Measurements from ENCODE around the gene ITIH6.
"Not testable (repeated sequence)": the region's sequence is repeated elsewhere in the genome, so short reads cannot be mapped to it uniquely, and the experiment has no call there.

Gene ITIH6, protein sequence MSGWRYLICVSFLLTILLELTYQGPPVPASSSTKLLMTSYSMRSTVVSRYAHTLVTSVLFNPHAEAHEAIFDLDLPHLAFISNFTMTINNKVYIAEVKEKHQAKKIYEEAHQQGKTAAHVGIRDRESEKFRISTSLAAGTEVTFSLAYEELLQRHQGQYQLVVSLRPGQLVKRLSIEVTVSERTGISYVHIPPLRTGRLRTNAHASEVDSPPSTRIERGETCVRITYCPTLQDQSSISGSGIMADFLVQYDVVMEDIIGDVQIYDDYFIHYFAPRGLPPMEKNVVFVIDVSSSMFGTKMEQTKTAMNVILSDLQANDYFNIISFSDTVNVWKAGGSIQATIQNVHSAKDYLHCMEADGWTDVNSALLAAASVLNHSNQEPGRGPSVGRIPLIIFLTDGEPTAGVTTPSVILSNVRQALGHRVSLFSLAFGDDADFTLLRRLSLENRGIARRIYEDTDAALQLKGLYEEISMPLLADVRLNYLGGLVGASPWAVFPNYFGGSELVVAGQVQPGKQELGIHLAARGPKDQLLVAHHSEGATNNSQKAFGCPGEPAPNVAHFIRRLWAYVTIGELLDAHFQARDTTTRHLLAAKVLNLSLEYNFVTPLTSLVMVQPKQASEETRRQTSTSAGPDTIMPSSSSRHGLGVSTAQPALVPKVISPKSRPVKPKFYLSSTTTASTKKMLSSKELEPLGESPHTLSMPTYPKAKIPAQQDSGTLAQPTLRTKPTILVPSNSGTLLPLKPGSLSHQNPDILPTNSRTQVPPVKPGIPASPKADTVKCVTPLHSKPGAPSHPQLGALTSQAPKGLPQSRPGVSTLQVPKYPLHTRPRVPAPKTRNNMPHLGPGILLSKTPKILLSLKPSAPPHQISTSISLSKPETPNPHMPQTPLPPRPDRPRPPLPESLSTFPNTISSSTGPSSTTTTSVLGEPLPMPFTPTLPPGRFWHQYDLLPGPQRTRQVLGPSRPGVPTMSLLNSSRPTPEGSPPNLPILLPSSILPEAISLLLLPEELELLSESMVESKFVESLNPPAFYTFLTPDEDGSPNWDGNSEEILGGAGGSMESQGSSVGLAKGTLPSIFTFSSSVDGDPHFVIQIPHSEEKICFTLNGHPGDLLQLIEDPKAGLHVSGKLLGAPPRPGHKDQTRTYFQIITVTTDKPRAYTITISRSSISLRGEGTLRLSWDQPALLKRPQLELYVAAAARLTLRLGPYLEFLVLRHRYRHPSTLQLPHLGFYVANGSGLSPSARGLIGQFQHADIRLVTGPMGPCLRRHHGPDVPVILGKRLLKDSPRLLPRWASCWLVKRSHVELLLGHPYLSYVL

DNA sequence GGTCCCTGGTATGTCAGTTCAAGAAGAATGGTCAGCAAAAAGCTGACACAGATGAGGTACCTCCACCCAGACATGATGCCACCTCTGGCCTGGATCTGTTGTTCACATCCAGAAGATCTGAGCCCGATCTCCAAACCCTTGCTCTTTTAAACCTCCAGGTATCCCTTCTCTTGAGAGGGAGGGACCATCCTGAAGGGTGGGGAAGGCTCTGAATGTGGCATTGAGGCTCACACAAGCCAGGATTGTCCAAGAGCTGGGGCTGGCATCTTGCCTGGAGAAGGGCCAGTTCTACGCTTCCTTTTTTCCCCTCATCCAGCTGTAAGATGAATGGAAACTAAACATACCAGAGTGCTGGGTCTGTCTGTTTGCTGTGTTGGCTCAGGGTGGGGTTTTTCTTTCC lies at the start of gene ITIH6:
ITIH6 (minus strand) TSS at position 119 of the 400 bp plus-strand sequence; CDS start at position 74, 45 bp downstream.
- no peak for DNase-seq (ENCODE audit: low spot score)

DNA sequence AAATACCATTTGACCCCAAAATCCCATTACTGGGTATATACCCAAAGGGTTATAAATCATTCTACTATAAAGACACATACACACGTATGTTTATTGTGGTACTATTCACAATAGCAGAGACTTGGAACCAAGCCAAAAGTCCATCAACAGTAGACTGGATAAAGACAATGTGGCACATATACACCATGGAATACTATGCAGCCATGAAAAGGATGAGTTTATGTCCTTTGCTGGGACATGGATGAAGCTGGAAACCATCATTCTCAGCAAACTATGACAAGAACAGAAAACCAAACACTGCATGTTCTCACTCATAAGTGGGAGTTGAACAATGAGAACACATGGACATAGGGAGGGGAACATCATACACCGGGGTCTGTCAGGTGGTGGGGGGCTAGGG lies 49.6 kb upstream of the ITIH6 start:
- DNase-seq (ENCODE audit: low spot score) = not testable (repeated sequence)

DNA sequence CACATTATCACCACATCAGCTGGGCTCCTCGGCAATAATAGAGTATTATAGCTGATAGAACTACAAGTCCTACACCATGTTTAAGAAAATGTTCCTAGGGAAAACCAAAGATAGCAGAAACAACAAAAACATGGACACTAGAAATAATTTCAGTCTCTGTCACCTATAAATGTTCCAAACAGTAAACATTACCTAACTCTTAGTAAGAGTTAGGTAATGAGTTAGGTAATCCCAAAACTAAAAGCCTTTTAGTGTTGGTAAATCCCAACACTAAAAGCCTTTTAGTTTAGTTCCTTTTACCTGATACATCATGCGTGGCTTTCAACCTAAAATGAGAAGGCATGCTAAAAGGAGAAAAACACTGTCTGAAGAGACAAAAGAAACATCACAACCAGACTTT lies 45.0 kb upstream of the ITIH6 start:
- DNase-seq (ENCODE audit: low spot score) = no peak

DNA sequence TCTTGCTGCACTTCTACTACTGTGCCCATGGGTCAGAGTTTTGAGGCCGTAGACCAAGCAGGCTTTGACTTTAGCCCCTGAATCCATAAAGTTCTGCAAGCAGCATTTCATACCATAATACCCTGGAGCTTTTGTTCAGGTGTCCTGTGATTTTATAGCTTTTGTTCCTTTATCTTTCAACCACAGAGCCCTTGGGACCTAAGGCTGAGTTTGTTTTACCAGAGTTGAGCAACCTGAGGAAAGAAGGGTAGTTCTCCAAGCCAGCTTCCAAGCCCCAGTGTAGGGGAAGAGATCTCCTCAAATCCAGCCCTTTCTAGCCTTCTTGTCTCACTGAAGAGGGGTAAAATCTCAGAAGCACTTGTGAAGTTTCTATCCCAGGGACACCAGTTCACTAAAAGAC lies 44.6 kb upstream of the ITIH6 start:
- DNase-seq (ENCODE audit: low spot score) = no peak

DNA sequence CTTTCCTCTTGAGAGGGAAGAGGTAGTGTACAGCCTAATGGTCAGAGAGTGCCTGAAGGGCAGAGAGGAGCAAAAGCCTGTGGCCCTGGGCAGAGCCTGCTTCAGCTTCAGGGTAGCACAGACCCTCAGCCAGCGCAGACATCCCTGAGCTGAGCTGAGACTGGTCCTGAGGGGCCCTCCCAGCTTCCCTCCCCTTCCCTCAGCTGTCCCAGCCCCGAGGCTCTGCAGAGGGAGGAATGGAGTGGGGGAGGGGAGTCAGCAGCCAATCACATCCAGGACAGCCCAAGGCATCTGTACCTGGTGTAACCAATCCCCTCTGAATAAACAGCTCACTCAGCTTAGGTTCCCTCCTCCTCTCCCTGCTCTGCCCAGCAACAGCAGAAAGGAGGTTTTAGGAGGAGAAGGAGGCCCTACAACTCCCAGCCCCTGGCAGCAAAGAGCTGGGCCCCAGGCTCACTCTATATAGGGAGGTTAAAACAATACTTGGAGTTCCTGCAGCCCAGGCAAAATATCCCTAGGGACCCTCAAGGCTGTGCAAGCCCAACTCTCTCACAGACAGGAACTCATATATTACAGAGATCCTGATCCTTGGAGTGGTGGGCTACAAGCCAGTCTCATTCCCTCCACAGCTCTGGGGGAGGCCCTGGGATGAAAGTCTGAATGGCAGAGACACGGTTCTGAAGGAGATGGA lies 43.3 kb upstream of the ITIH6 start:
- DNase-seq (ENCODE audit: low spot score) = not testable (repeated sequence)

DNA sequence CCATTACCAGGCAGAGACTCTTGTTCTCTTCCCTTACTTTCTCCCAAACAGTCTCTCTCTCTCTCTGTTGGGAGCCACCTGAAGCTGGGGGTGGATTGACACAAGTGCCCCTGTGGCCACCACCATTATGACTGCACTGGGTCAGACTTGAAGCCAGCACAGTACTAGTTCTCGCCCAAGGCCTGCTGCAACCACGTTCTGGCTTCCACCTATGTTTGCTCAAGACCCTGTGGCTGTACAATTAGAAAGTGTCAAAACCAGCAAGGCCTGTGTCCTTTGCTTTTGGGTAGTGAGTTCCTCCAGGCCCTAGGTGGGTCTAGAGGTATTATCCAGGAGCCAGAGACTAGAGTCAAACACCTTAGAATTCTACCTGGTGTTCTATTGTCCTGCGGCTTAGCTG lies 40.5 kb upstream of the ITIH6 start:
- no peak for DNase-seq (ENCODE audit: low spot score)

DNA sequence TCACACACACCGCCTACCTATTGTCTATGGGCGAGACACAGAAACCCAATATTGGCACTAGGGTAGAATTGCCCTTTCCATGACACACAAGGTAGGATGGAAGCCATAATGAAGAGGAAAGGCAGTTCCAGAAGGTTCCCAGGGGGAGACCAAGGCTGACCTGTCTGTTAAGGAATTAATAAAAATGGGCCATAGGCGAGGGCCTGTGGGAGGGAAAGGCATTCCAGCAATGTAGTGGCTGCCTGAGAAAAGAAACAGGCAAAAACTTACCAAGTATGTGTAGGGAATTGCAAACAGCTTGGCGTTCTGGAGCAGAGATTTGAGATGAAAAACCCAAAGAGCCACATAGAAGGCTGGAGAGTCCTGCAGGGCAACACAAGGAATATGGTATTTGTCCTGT lies 28.5 kb upstream of the ITIH6 start:
- DNase-seq (ENCODE audit: low spot score) = no peak

DNA sequence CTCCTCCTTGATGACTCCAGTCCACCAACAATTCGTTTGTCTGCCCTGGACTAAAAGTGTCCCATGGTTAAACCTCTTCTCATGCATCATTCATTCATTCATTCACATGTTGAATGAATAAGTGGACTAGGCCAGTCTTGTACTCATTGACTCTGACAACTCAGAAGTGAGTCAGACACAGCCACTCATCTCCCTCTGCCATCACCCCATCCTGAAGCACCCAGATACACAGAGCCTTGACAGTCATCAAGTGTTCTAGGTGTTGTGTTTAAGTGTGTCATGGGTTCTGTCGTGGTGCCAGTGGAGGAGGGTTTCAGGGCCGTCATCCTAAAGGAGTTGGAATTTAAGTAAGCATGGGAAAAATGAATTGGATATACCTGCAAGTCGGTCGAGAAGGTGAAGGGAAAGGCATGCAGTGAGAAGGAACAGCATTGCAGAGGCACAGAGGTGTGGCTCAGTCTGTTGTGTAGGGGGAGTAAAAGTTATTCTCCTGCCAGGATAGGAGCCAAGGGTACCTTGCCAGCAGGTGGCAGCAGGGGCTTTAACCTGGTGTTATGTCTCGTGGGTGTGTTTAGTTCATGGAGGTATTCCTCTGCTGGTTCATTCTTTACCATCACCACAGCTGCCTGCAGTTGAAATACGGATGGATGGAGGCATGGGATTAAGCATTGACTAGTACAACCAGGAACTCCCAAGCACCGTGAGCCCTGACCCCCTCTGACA lies 27.8 kb upstream of the ITIH6 start:
- DNase-seq (ENCODE audit: low spot score) = no peak

DNA sequence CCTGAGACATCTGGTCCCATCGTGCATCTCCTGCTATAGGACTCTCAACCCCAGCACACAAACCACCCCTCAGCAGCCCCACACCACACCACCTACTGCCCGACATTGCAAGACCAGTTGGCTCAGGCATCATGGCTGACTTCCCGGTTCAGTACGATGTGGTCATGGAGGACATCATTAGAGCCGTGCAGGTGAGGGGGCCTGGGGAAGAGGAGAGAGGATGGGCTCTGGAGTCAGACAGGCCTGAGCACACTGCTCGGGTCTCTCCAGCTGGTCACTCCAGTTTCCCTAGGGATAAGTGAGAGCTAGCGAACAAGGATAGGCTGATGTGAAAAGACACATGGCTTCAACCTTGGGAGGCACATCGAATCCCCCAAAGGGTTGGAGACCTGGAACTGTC lies 26.7 kb upstream of the ITIH6 start:
- no peak for DNase-seq (ENCODE audit: low spot score)

DNA sequence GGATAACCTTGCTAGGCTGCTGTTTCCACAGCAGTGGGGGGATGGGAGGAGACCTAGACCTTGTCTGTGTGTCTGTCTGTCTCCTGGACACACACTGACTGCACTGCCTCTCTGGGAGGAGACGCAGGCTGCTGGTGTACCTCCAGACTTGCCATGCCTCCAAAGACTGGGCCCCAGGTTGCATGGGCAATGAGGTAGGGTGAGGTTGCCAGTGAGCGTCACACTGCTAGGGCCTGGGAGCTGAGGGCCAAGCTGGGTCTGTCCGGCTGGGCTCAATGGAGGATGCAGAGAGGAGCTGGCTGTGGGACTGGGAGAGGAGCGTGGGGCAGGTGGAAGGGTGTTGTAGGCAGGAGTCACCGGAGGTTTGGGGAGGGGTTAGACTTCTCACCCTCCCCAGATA lies 26.1 kb upstream of the ITIH6 start:
- DNase-seq (ENCODE audit: low spot score) = no peak

DNA sequence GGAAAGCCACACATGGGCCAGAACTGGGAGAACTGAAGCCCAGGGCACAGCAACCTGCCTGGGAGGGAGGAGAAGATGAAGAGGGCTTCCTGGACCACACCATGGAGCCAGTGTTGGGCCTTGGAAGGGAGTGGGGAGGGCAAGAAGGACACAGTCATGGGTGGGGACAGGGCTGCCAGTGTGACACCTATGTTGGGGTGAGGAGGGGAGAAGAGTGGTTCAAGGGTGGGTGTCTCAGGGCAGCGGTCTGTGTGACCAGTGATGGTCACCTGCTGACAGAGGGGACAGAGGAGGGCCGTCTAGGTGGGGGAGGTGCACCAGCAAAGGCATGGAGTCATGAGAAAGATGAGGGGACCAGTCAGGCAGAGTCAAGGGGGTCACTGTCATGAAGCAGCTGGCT lies 23.3 kb upstream of the ITIH6 start:
- no peak for DNase-seq (ENCODE audit: low spot score)

DNA sequence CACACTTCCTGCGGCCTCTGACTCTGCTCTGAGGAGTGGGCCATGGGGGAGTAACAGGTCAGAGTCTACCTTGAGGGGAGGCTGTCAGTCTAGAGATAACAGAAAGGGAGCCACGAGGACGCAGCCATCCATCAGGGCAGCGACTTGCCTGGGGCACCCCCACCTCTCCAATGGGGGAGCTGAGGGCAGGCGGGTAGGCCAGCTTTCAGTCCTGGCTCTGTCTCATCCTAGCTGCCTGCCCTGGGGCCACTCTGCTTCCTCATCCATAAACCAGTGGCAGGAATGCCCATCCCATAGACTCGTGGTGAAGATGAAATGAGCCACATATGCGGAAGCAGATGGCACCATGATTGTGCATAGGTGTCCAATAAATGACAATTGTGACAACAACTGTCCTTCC lies 22.7 kb upstream of the ITIH6 start:
- DNase-seq (ENCODE audit: low spot score) = no peak

DNA sequence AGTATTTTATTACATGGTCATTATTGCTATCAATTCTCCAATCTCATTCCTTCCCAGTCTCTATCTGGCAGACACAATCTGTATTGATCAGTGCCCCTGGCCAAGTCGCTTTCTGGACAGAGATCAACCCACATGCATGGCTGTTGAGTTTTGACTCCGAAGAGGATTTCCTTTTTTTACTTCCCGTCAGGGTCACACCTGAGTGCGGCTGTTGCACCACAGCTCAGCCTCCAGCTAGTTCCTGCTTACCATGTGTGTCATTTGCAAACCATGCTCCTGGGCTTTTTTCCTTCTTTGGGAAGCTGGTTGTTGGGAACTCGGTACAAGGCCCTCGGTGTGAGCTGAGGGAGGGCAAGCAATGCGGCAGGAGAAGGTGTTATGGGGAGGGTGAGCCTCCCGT lies 21.1 kb upstream of the ITIH6 start:
- DNase-seq (ENCODE audit: low spot score) = no peak

DNA sequence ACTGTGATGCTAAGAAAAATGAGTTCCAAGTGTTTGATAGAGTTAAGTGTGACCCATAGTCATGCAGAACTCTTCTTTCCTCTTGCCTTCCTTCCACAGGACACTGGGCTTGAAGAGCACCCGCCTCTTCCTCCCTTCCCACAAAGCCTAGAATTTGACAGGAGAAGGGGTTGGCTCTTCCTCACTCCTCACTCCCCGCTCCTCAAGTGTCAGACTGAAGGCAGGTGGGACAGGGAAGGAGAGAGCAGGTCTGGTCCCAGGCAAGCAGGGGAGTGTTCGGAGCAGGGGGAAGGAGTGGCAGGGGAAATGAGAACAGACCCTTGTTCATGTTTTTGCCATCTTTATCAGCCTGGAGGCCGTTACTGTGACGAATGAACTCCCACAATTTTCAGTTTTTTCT lies 20.2 kb upstream of the ITIH6 start:
- DNase-seq (ENCODE audit: low spot score) = no peak

DNA sequence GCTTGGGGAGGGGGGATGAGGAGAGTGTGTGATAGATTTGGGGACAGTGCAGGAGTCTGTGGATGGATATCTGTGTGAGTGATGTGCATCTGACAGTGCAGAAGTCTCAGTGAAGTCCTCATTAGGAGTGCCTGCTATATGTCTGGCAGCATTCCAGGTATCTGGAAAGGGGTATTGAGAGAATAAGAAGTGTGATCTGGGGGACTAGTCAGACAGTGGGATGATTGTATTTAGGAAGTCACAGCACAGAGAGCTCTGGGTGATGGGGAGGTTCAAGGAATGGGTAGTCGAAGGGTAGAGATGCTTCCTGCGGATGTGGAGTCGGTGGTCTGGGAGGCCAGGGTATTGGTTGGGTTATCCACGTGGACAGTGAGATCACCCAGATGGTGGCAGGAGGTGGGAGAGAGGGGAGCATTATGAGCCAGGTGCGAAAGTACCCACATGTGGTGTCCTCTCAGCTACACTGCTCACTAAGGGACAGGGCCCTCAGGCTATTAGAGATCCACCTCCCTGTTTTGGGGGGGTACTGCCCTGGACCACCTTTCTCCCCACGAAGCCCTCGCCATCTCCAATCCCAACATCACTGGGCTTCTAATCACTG lies 19.3 kb upstream of the ITIH6 start:
- DNase-seq (ENCODE audit: low spot score) = no peak

DNA sequence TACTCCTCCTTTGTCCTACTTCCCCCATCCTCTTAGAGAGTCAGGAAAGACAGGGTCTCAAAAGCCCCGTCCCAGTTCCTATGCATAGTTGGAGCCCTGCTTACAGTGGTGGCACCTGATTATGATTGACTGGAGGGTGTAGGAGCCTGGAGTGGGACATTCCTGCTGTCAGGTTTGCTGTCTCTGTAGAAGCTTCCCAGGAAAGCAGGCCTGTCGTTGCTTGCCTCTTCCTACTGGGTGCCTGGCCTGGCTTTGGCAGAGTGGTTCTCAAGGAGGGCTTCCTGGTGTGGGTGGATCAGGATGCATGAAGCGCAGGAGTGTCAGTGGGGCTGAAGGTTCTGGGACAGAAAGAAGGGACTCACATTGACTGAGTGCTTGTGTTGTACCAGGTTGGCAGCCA lies 14.3 kb upstream of the ITIH6 start:
- DNase-seq (ENCODE audit: low spot score) = no peak

DNA sequence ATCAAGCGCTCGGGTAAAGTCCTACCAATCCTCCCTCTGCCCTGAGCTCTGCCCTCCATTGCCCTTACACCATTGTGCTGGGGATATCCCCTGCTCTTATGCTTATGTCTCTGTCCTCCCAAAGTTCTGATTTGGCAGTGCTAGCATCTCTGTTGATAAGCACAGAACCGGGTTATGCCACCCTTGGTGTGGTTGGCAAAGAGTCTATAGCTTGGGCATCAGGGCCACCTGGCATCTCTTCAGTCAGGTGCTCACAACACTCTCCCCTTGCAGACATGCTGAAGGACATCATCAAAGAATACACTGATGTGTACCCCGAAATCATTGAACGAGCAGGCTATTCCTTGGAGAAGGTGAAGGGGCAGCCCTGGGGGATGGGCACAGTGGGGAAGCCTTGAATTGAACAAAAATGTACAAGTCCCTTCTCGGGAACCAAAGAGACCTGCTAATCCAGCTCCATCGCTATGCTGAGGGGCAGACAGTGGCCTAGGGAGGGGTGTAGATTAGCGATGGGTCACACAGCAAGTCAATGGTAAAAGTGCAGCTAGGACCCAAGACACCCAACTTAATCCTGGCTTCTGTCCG lies 13.3 kb upstream of the ITIH6 start:
- no peak for DNase-seq (ENCODE audit: low spot score)

DNA sequence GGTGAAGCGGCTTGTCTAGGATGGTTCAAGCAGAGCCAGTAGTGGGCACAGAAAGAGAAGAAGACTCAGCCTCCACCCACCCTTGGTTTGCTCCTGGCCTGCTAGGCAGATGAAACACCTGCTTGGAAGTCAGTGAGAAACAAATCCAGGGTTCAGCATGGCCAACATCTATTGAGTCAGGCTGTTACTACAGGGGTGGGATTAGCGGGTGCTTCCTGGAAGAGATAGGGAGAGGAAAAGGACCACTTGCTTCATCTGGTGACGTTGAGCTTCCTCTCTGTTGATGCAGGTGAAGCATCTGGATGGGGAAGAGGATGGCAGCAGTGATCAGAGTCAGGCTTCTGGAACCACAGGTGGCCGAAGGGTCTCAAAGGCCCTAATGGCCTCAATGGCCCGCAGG lies 12.5 kb upstream of the ITIH6 start:
- no peak for DNase-seq (ENCODE audit: low spot score)

DNA sequence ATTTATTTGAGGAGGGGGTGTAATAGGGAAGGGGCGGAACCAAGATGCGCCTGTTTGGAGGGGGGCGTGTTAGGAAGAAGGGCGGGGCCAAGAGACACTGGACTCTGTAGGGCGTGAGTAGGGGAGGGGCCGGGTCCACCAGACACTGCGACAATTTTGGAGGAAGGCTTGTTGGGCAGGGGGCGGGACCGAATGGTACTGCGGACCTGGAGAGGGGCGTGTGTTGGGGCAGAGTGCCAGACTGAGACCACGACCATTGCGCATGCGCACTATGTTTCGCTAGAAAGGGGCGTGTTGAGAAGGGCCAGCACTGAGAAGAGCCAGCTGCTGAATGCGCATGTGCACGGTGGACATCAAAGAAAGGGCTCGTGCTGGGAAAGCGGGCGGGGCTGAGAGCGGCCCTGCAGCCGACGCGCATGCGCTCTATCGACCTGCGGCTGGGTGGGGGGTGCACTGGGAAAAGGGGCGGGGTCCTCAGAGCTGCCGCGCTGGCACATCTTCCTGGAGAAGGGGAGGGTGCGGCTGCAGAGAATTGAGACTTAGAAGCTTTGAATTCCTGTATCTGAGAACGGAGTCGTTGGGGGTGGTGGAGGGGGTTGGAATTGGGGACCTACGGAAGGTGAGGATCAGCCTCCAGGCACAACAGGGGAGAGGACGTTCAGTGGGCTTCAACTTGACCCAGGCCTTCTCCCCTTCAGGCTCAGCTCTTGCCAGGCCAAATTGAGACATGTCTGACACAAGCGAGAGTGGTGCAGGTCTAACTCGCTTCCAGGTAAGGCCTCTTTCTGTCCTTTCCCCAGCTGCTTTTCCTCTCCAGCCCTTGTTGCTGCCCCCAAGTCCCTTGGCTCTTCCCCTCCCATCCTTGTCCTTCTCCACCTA lies 10.8 kb upstream of the ITIH6 start:
- DNase-seq (ENCODE audit: low spot score) = peak; percentile 82

All from HuH-7.5 (cell line).